RCC 7860 (cell line): ENCODE measurements around the gene DDAH1.
"Not testable (repeated sequence)": the region's sequence is repeated elsewhere in the genome, so short reads cannot be mapped to it uniquely, and the experiment has no call there.

ENCODE experiments used
- DNase-seq: peaks from one replicate; pipeline ENCODE4 v3.0.0-alpha.2; 2015; ENCODE audit warnings: low spot score
- FAIRE-seq: peaks from 2 replicates; lab custom pipeline; 2012; peaks lifted over from hg19 to GRCh38; lab: Jason Lieb, UNC

The DDAH1 gene

GRCh38 chr1:85465099-85465785 lies at the start of gene DDAH1:
TSS of gene DDAH1 (minus strand) at chr1:85465159. CDS start at chr1:85465045, 114 bp downstream.
- DNase-seq (peak; percentile 43), FAIRE-seq (no peak)

GRCh38 chr1:85513998-85514397 lies 49.0 kb upstream of the DDAH1 start:
- not testable (repeated sequence) for DNase-seq, FAIRE-seq

GRCh38 chr1:85504417-85504816 lies 39.5 kb upstream of the DDAH1 start:
- DNase-seq (no peak), FAIRE-seq (no peak)

- DNase-seq (no peak), FAIRE-seq (peak; percentile 10)
Measured at GRCh38 chr1:85502625-85503083, 37.7 kb upstream of the DDAH1 start.

GRCh38 chr1:85502171-85502570 lies 37.2 kb upstream of the DDAH1 start:
- FAIRE-seq, result no peak
- no peak for DNase-seq

GRCh38 chr1:85501355-85501898 lies 36.5 kb upstream of the DDAH1 start:
- DNase-seq, result no peak
- FAIRE-seq, result no peak

- FAIRE-seq, result no peak
- no peak for DNase-seq
Measured at GRCh38 chr1:85496941-85497582, 32.1 kb upstream of the DDAH1 start.

- FAIRE-seq (peak; percentile 91), DNase-seq (peak; percentile 94)
Measured at GRCh38 chr1:85495556-85495955, 30.6 kb upstream of the DDAH1 start.

- FAIRE-seq (no peak), DNase-seq (peak; percentile 20)
Measured at GRCh38 chr1:85494904-85495266, 29.9 kb upstream of the DDAH1 start.

GRCh38 chr1:85494074-85494903 lies 29.3 kb upstream of the DDAH1 start:
- no peak for DNase-seq
- FAIRE-seq, result no peak

GRCh38 chr1:85490270-85490985 lies 25.5 kb upstream of the DDAH1 start:
- FAIRE-seq, result no peak
- DNase-seq, result no peak

- no peak for DNase-seq
- no peak for FAIRE-seq
Measured at GRCh38 chr1:85488126-85488525, 23.2 kb upstream of the DDAH1 start.

GRCh38 chr1:85485516-85485915 lies 20.6 kb upstream of the DDAH1 start:
- DNase-seq (no peak), FAIRE-seq (no peak)

GRCh38 chr1:85484716-85485115 lies 19.8 kb upstream of the DDAH1 start:
- FAIRE-seq (no peak), DNase-seq (no peak)

GRCh38 chr1:85484264-85484663 lies 19.3 kb upstream of the DDAH1 start:
- peak; percentile 90 for FAIRE-seq
- DNase-seq, result peak; percentile 66

GRCh38 chr1:85481688-85482087 lies 16.7 kb upstream of the DDAH1 start:
- no peak for FAIRE-seq

GRCh38 chr1:85480566-85480965 lies 15.6 kb upstream of the DDAH1 start:
- peak; percentile 44 for FAIRE-seq

More at GRCh38 chr1:85481688-85482087, 16.7 kb upstream of the DDAH1 start:
- peak; percentile 38 for DNase-seq

GRCh38 chr1:85479491-85479890 lies 14.5 kb upstream of the DDAH1 start:
- DNase-seq, result no peak
- FAIRE-seq, result no peak

More at GRCh38 chr1:85480566-85480965, 15.6 kb upstream of the DDAH1 start:
- no peak for DNase-seq

- DNase-seq, result no peak
Measured at GRCh38 chr1:85478366-85478765, 13.4 kb upstream of the DDAH1 start.

GRCh38 chr1:85475055-85475454 lies 10.1 kb upstream of the DDAH1 start:
- FAIRE-seq, result no peak

More at GRCh38 chr1:85478366-85478765, 13.4 kb upstream of the DDAH1 start:
- FAIRE-seq, result no peak

More at GRCh38 chr1:85475055-85475454, 10.1 kb upstream of the DDAH1 start:
- DNase-seq, result no peak
